GM23338 (cell line): ENCODE data around the gene CLEC4G. TPM values are rescaled to one million over a fixed set of nuclear protein-coding genes. Genes with fewer than 3 reads are reported as not detected.

Experiments used
- ATAC-seq: fragments of 200-7000 bp; cut with Tn5 transposase; 3 replicates; pipeline ENCODE4 v1.9.1; 2020
- DNase-seq: peaks from one replicate; pipeline ENCODE4 v3.0.0-alpha.2; 2015; ENCODE audit warnings: low spot score
- H2AFZ ChIP-seq: fragments of 200-600 bp; sonication (generic); 2 replicates; pipeline ENCODE4 v1.8.0; 2016; ENCODE audit warnings: antibody characterized with exemption, mild to moderate bottlenecking, moderate library complexity
- H3F3A ChIP-seq: fragments of 200-600 bp; sonication (generic); replicated peaks from 2 replicates; pipeline ENCODE4 v1.8.0; 2017; ENCODE audit warnings: antibody characterized with exemption, mixed run types, low read depth
- H3K27ac ChIP-seq: fragments of 200-600 bp; sonication (generic); 2 replicates; pipeline ENCODE4 v1.6.1; 2016; ENCODE audit warnings: low read depth
- H3K27me3 ChIP-seq: fragments of 200-600 bp; sonication (generic); 2 replicates; pipeline ENCODE4 v1.8.0; 2016; ENCODE audit warnings: mild to moderate bottlenecking, mixed run types, moderate library complexity; ENCODE audit not compliant: insufficient read depth
- H3K36me3 ChIP-seq: fragments of 200-600 bp; sonication (generic); 2 replicates; pipeline ENCODE4 v1.8.0; 2016; ENCODE audit warnings: mild to moderate bottlenecking; ENCODE audit not compliant: insufficient read depth
- H3K4me1 ChIP-seq: fragments of 200-600 bp; sonication (generic); 2 replicates; pipeline ENCODE4 v1.8.0; 2016; ENCODE audit warnings: mild to moderate bottlenecking, moderate library complexity; ENCODE audit not compliant: insufficient read depth
- H3K4me2 ChIP-seq: fragments of 200-600 bp; sonication (generic); 2 replicates; pipeline ENCODE4 v1.7.1; 2017; ENCODE audit warnings: mixed run types
- H3K4me3 ChIP-seq: fragments of 200-600 bp; sonication (generic); 2 replicates; pipeline ENCODE4 v1.6.1; 2016; ENCODE audit warnings: mixed run types
- H3K79me2 ChIP-seq: fragments of 200-600 bp; sonication (generic); replicated peaks from 2 replicates; pipeline ENCODE4 v1.8.0; 2017; ENCODE audit warnings: mild to moderate bottlenecking; ENCODE audit not compliant: insufficient read depth
- H3K9me2 ChIP-seq: fragments of 200-600 bp; sonication (generic); 2 replicates; pipeline ENCODE4 v1.8.0; 2017; ENCODE audit not compliant: insufficient read depth
- H4K20me1 ChIP-seq: fragments of 200-600 bp; sonication (generic); replicated peaks from 2 replicates; pipeline ENCODE4 v1.8.0; 2017; ENCODE audit warnings: mild to moderate bottlenecking; ENCODE audit not compliant: insufficient read depth
- H3K27ac Mint-ChIP-seq: 2 replicates; pipeline ENCODE4 v1.8.0; 2020; ENCODE audit warnings: inconsistent platforms, mild to moderate bottlenecking, moderate library complexity, mixed read lengths
- H3K27me3 Mint-ChIP-seq: 3 replicates; pipeline ENCODE4 v1.8.0; 2022; ENCODE audit warnings: low read depth, mild to moderate bottlenecking, moderate library complexity, mixed read lengths, inconsistent platforms; ENCODE audit not compliant: insufficient read depth, poor library complexity
- H3K36me3 Mint-ChIP-seq: 3 replicates; pipeline ENCODE4 v1.8.0; 2021; ENCODE audit warnings: low read depth, mild to moderate bottlenecking, inconsistent platforms, moderate library complexity, mixed read lengths
- H3K4me1 Mint-ChIP-seq: 3 replicates; pipeline ENCODE4 v1.8.0; 2020; ENCODE audit warnings: mild to moderate bottlenecking, inconsistent platforms, mixed read lengths
- H3K4me3 Mint-ChIP-seq: 3 replicates; pipeline ENCODE4 v1.8.0; 2021; ENCODE audit warnings: moderate library complexity, mild to moderate bottlenecking, inconsistent platforms, mixed read lengths
- H3K9me3 Mint-ChIP-seq: 3 replicates; pipeline ENCODE4 v1.8.0; 2020; ENCODE audit warnings: moderate library complexity, mild to moderate bottlenecking, inconsistent platforms, mixed read lengths
- JUNB ChIP-seq: IDR thresholded peaks from one replicate; pipeline ENCODE4 v1.6.1; 2016; ENCODE audit warnings: antibody characterized with exemption; ENCODE audit not compliant: unreplicated experiment
- REST ChIP-seq: IDR thresholded peaks from one replicate; pipeline ENCODE4 v1.6.1; 2018; ENCODE audit warnings: antibody characterized with exemption; ENCODE audit not compliant: unreplicated experiment
- ZNF114 ChIP-seq: fragments of 250-450 bp; sonication (Bioruptor Pico); IDR thresholded peaks from 2 replicates; pipeline ENCODE4 v1.5.0; 2020; ENCODE audit warnings: mild to moderate bottlenecking, moderate library complexity
- polyA plus RNA-seq: library from polyadenylated mRNA; unstranded; fragments of >200 nt; fragmentation: Nextera tagmentation; extraction: Ambion mirVana; gene quantifications from 2 replicates; pipeline ENCODE4 v1.2.1, GENCODE V29; 2016
- total RNA-seq: library from RNA; depleted of rRNA; stranded (reverse); fragments of >200 nt; shearing (Covaris generic); gene quantifications from 2 replicates; pipeline ENCODE4 v1.2.3, GENCODE V29; 2014
- TF ChIP-seq, protein P1 (sequence below): fragments of 250-450 bp; sonication (Bioruptor Pico); IDR thresholded peaks from 2 replicates; pipeline ENCODE4 v1.5.0; 2020; ENCODE audit warnings: mild to moderate bottlenecking, moderate library complexity

Gene CLEC4G
- total and polyA plus RNA-seq, 2 experiments from 2014 or later: 0.52 to 0.65 TPM

- TF ChIP-seq, protein P1, sequence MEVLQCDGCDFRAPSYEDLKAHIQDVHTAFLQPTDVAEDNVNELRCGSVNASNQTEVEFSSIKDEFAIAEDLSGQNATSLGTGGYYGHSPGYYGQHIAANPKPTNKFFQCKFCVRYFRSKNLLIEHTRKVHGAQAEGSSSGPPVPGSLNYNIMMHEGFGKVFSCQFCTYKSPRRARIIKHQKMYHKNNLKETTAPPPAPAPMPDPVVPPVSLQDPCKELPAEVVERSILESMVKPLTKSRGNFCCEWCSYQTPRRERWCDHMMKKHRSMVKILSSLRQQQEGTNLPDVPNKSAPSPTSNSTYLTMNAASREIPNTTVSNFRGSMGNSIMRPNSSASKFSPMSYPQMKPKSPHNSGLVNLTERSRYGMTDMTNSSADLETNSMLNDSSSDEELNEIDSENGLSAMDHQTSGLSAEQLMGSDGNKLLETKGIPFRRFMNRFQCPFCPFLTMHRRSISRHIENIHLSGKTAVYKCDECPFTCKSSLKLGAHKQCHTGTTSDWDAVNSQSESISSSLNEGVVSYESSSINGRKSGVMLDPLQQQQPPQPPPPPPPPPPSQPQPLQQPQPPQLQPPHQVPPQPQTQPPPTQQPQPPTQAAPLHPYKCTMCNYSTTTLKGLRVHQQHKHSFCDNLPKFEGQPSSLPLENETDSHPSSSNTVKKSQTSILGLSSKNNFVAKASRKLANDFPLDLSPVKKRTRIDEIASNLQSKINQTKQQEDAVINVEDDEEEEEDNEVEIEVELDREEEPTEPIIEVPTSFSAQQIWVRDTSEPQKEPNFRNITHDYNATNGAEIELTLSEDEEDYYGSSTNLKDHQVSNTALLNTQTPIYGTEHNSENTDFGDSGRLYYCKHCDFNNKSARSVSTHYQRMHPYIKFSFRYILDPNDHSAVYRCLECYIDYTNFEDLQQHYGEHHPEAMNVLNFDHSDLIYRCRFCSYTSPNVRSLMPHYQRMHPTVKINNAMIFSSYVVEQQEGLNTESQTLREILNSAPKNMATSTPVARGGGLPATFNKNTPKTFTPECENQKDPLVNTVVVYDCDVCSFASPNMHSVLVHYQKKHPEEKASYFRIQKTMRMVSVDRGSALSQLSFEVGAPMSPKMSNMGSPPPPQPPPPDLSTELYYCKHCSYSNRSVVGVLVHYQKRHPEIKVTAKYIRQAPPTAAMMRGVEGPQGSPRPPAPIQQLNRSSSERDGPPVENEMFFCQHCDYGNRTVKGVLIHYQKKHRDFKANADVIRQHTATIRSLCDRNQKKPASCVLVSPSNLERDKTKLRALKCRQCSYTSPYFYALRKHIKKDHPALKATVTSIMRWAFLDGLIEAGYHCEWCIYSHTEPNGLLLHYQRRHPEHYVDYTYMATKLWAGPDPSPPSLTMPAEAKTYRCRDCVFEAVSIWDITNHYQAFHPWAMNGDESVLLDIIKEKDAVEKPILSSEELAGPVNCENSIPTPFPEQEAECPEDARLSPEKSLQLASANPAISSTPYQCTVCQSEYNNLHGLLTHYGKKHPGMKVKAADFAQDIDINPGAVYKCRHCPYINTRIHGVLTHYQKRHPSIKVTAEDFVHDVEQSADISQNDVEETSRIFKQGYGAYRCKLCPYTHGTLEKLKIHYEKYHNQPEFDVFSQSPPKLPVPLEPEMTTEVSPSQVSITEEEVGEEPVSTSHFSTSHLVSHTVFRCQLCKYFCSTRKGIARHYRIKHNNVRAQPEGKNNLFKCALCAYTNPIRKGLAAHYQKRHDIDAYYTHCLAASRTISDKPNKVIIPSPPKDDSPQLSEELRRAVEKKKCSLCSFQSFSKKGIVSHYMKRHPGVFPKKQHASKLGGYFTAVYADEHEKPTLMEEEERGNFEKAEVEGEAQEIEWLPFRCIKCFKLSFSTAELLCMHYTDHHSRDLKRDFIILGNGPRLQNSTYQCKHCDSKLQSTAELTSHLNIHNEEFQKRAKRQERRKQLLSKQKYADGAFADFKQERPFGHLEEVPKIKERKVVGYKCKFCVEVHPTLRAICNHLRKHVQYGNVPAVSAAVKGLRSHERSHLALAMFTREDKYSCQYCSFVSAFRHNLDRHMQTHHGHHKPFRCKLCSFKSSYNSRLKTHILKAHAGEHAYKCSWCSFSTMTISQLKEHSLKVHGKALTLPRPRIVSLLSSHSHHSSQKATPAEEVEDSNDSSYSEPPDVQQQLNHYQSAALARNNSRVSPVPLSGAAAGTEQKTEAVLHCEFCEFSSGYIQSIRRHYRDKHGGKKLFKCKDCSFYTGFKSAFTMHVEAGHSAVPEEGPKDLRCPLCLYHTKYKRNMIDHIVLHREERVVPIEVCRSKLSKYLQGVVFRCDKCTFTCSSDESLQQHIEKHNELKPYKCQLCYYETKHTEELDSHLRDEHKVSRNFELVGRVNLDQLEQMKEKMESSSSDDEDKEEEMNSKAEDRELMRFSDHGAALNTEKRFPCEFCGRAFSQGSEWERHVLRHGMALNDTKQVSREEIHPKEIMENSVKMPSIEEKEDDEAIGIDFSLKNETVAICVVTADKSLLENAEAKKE (CRISPR knock-in tag): no peak
These were observed 11.5 kb upstream of the CLEC4G start (continued) for GRCh38 chr19:7743425-7743841.

DNA sequence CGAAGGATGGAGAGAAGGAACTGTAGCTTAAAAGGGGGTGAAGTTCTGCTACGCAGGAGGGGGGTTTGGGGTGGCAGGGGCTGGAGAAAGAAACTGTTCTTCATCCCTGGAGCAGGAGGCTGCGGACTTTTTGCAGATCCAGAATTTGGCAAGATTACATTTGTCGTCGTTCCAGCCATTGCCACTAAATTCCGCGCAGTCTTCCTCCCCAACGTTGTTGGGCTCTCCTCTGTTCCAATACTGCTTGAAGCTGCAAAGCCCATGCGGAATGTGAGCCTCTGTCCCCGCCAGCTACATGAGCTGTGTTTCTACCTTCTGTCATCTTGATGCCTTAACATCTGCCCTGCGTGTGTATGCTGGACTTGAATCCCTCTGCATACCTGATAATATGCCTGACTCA lies 11.1 kb upstream of the CLEC4G start:
- Histone ChIP-seq H3K27ac (no peak overlapping the region), H3K4me2 (no peak overlapping the region), H3K36me3 (no peaks in the 10 kb centered on the region), H3K9me2 (0 out of 2 replicates have a peak, but pooled peaks cover 1% of the 10 kb centered on the region), H3K27me3 (no peaks in the 10 kb centered on the region), H3F3A (no peaks in the 10 kb centered on the region), H2AFZ (no peak overlapping the region), H3K79me2 (no peaks in the 10 kb centered on the region), H3K4me1 (peaks cover 8% of the 10 kb centered on the region; the same call in 1 of the 2 replicates), H4K20me1 (no peaks in the 10 kb centered on the region), H3K4me3 (no peak overlapping the region)
- no peak for ATAC-seq
- H3K4me3 Mint-ChIP-seq: no peak overlapping the region; the same call in 2 of the 3 replicates
- H3K4me1 Mint-ChIP-seq: peaks cover 13% of the 10 kb centered on the region
- H3K27me3 Mint-ChIP-seq: peaks cover 5% of the 10 kb centered on the region
- no peak for DNase-seq
- H3K36me3 Mint-ChIP-seq: no peaks in the 10 kb centered on the region
- H3K9me3 Mint-ChIP-seq: no peaks in the 10 kb centered on the region; the same call in 2 of the 3 replicates
- H3K27ac Mint-ChIP-seq: no peak overlapping the region
- TF ChIP-seq REST: no peak
- TF ChIP-seq, protein P1 (CRISPR knock-in tag): no peak
- TF ChIP-seq ZNF114 (CRISPR knock-in tag): no peak
- TF ChIP-seq JUNB: no peak
